Astrocyte of the spinal cord (primary cell): Measurements from ENCODE around the gene PRDM2.

Source experiments
- DNase-seq: peaks from one replicate; pipeline ENCODE4 v3.0.0; 2011; ENCODE audit warnings: low read depth, low spot score
- H3K4me3 ChIP-seq: 2 replicates; pipeline ENCODE4 v1.5.1; 2011; ENCODE audit warnings: low read depth, mild to moderate bottlenecking, low read length, moderate library complexity
- CTCF ChIP-seq: IDR thresholded peaks from 2 replicates; pipeline ENCODE4 v1.5.1; 2012; ENCODE audit warnings: low read depth, mild to moderate bottlenecking, low read length, inconsistent platforms
- in situ Hi-C: cut with HindIII; loops from 2 replicates; pipeline ENCODE4 v1.10.0; 2017; ENCODE audit warnings: low sequenced_read_pairs

Gene PRDM2

GRCh38 chr1:13801655-13802486 is 101.9 kb downstream of the PRDM2 start:
- no peak overlapping the region for H3K4me3 ChIP-seq
- in situ Hi-C loops = no loop called here
- no peak for TF ChIP-seq CTCF
- no peak for DNase-seq

GRCh38 chr1:13802782-13803545 is 103.0 kb downstream of the PRDM2 start:
- H3K4me3 ChIP-seq = no peak overlapping the region
- DNase-seq = no peak
- in situ Hi-C loops = no loop called here
- no peak for TF ChIP-seq CTCF

- no peak overlapping the region for H3K4me3 ChIP-seq
- TF ChIP-seq CTCF = no peak
- in situ Hi-C loops = no loop called here
- DNase-seq = no peak
Measured at GRCh38 chr1:13803546-13804239, 103.7 kb downstream of the PRDM2 start.

GRCh38 chr1:13804240-13804633 is 104.2 kb downstream of the PRDM2 start:
- in situ Hi-C loops = no loop called here
- no peak for TF ChIP-seq CTCF
- no peak overlapping the region for H3K4me3 ChIP-seq
- no peak for DNase-seq

- H3K4me3 ChIP-seq = no peak overlapping the region
- no peak for TF ChIP-seq CTCF
- no peak for DNase-seq
- in situ Hi-C loops = no loop called here
Measured at GRCh38 chr1:13805431-13805830, 105.4 kb downstream of the PRDM2 start.

GRCh38 chr1:13806108-13806507 is 106.1 kb downstream of the PRDM2 start:
- no peak for DNase-seq
- in situ Hi-C loops = no loop called here
- H3K4me3 ChIP-seq = no peak overlapping the region
- TF ChIP-seq CTCF = no peak
